HepG2 (cell line): ENCODE results near the gene FARSB. TPM values are rescaled to one million over a fixed set of nuclear protein-coding genes. Genes with fewer than 3 reads are reported as not detected.

Source experiments
- ATM ChIP-seq: fragments of 450-650 bp; IDR thresholded peaks from 2 replicates; pipeline ENCODE4 v1.7.1; 2017; ENCODE audit warnings: mild to moderate bottlenecking, borderline replicate concordance
- CBX5 ChIP-seq: sonication (generic); formaldehyde crosslinking; IDR thresholded peaks from 2 replicates; pipeline ENCODE4 v1.4.0; 2020; ENCODE audit warnings: missing genetic modification reagents, borderline replicate concordance
- CCDC6 ChIP-seq: sonication (generic); formaldehyde crosslinking; IDR thresholded peaks from 2 replicates; pipeline ENCODE4 v1.8.1; 2022; ENCODE audit warnings: mild to moderate bottlenecking, missing genetic modification reagents, moderate library complexity
- FOXA1 ChIP-seq, 2 experiments: fragments of 450-650 bp in 1 of 2; sonication (generic) in 1 of 2; formaldehyde crosslinking in 1 of 2; IDR thresholded peaks; 2 replicates each; pipeline versions ENCODE4 v1.4.0 to v1.6.1; 2016 to 2020; ENCODE audit warnings: missing genetic modification reagents in 1 of 2
- FOXK2 ChIP-seq: fragments of 450-650 bp; IDR thresholded peaks from 2 replicates; pipeline ENCODE4 v1.6.1; 2016
- HMG20B ChIP-seq: conservative IDR thresholded peaks from 2 replicates; pipeline ENCODE4 v1.6.1; 2016; ENCODE audit warnings: missing genetic modification reagents, missing compliant biosample characterization
- JUN ChIP-seq: sonication (generic); formaldehyde crosslinking; IDR thresholded peaks from 2 replicates; pipeline ENCODE4 v1.4.0; 2020; ENCODE audit warnings: mild to moderate bottlenecking, missing genetic modification reagents
- KIAA2018 ChIP-seq: sonication (generic); formaldehyde crosslinking; IDR thresholded peaks from 2 replicates; pipeline ENCODE4 v1.5.0; 2020; ENCODE audit warnings: mild to moderate bottlenecking, missing genetic modification reagents, borderline replicate concordance
- MNT ChIP-seq: fragments of 450-650 bp; IDR thresholded peaks from 2 replicates; pipeline ENCODE4 v1.6.1; 2016
- SKI ChIP-seq: fragments of 450-650 bp; IDR thresholded peaks from one replicate; pipeline ENCODE4 v1.6.1; 2018; ENCODE audit warnings: mild to moderate bottlenecking; ENCODE audit not compliant: partially characterized antibody
- SOX13 ChIP-seq, 3 experiments: fragments of 450-650 bp in 1 of 3; sonication (generic) in 1 of 3; formaldehyde crosslinking in 1 of 3; IDR thresholded peaks in 2 of 3; conservative IDR thresholded peaks in 1 of 3; 2 replicates each; pipeline versions ENCODE4 v1.5.0 to v1.6.1; 2016 to 2020; ENCODE audit warnings: antibody characterized with exemption in 1 of 3, mild to moderate bottlenecking in 1 of 3, missing compliant biosample characterization in 1 of 3, missing genetic modification reagents in 1 of 3, moderate library complexity in 1 of 3
- SUZ12 ChIP-seq: fragments of 150-350 bp; IDR thresholded peaks from 2 replicates; pipeline ENCODE4 v1.6.1; 2014; ENCODE audit warnings: low read depth, low read length
- TMF1 ChIP-seq: sonication (generic); formaldehyde crosslinking; IDR thresholded peaks from 2 replicates; pipeline ENCODE4 v1.8.1; 2022; ENCODE audit warnings: low read depth, missing genetic modification reagents
- ZMAT5 ChIP-seq: sonication (generic); formaldehyde crosslinking; IDR thresholded peaks from 2 replicates; pipeline ENCODE4 v1.5.0; 2020; ENCODE audit warnings: mild to moderate bottlenecking, low read depth, missing genetic modification reagents, borderline replicate concordance
- ZNF7 ChIP-seq: IDR thresholded peaks from 2 replicates; pipeline ENCODE4 v1.6.1; 2016; ENCODE audit warnings: missing biosample characterization, missing genetic modification reagents
- polyA plus RNA-seq, 8 experiments: library from polyadenylated mRNA; depleted of rRNA in 3 of 8; stranded (reverse) in 7 of 8; unstranded in 1 of 8; fragments of >200 nt; fragmentation: Illumina TruSeq in 4 of 8; extraction: Trizol in 4 of 8; gene quantifications; 2 replicates each; pipeline versions ENCODE4 v1.2.1 to v1.2.3, GENCODE V29; 2011 to 2016; ENCODE audit warnings: low read depth in 4 of 8, missing spikeins in 1 of 8, mixed read lengths in 1 of 8; ENCODE audit not compliant: insufficient read depth in 1 of 8
- total RNA-seq, 5 experiments: library from RNA; depleted of rRNA; stranded (reverse); fragments of >200 nt; fragmentation: Illumina TruSeq; extraction: Trizol; gene quantifications; 2 replicates each; pipeline ENCODE4 v1.2.3, GENCODE V29; 2016; ENCODE audit warnings: low read depth in 1 of 5
- TF ChIP-seq, protein P1 (sequence below): sonication (generic); formaldehyde crosslinking; IDR thresholded peaks from 2 replicates; pipeline ENCODE4 v1.5.0; 2020; ENCODE audit warnings: mild to moderate bottlenecking, missing genetic modification reagents, borderline replicate concordance

The FARSB gene
- total and polyA plus RNA-seq, 2 of the 13 experiments (the other 11 are each of a cell fraction or from before 2014, with no cell fraction given): 23.3 to 45.9 TPM

- TF ChIP-seq SUZ12 (no peak), SKI (no peak), CBX5 (no peak), SOX13 (IDR thresholded peaks at IDR 0.05) (no peak), SOX13 (CRISPR knock-in tag; conservative IDR thresholded peaks at IDR 0.05 in 1 of 2, IDR thresholded peaks at IDR 0.05 in 1 of 2) (peak in 1 of 2 experiments; percentile 77; a peak in 2 of 4 replicates), ATM (no peak), HMG20B (no peak), KIAA2018 (CRISPR knock-in tag) (no peak), FOXA1 (IDR thresholded peaks at IDR 0.05) (no peak), FOXA1 (CRISPR knock-in tag; IDR thresholded peaks at IDR 0.05) (no peak), ZNF7 (CRISPR knock-in tag) (peak; percentile 71; the same call in 1 of the 2 replicates), CCDC6 (no peak), ZMAT5 (CRISPR knock-in tag) (no peak), JUN (CRISPR knock-in tag) (no peak), TMF1 (CRISPR knock-in tag) (no peak), FOXK2 (0 out of 2 replicates have a peak, but pooled peaks have one; percentile 13), MNT (no peak)
- TF ChIP-seq, protein P1, sequence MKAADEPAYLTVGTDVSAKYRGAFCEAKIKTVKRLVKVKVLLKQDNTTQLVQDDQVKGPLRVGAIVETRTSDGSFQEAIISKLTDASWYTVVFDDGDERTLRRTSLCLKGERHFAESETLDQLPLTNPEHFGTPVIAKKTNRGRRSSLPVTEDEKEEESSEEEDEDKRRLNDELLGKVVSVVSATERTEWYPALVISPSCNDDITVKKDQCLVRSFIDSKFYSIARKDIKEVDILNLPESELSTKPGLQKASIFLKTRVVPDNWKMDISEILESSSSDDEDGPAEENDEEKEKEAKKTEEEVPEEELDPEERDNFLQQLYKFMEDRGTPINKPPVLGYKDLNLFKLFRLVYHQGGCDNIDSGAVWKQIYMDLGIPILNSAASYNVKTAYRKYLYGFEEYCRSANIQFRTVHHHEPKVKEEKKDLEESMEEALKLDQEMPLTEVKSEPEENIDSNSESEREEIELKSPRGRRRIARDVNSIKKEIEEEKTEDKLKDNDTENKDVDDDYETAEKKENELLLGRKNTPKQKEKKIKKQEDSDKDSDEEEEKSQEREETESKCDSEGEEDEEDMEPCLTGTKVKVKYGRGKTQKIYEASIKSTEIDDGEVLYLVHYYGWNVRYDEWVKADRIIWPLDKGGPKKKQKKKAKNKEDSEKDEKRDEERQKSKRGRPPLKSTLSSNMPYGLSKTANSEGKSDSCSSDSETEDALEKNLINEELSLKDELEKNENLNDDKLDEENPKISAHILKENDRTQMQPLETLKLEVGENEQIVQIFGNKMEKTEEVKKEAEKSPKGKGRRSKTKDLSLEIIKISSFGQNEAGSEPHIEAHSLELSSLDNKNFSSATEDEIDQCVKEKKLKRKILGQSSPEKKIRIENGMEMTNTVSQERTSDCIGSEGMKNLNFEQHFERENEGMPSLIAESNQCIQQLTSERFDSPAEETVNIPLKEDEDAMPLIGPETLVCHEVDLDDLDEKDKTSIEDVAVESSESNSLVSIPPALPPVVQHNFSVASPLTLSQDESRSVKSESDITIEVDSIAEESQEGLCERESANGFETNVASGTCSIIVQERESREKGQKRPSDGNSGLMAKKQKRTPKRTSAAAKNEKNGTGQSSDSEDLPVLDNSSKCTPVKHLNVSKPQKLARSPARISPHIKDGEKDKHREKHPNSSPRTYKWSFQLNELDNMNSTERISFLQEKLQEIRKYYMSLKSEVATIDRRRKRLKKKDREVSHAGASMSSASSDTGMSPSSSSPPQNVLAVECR (CRISPR knock-in tag): no peak
These were observed 83.1 kb downstream of the FARSB start (continued) for GRCh38 chr2:222572751-222573174.
